Activated naive CD8-positive, alpha-beta T cell (primary cell): Measurements from ENCODE around the gene OSBPL3.

Source experiments
- H3K27ac Mint-ChIP-seq: one replicate; pipeline ENCODE4 v1.8.0; 2021; ENCODE audit warnings: mixed read lengths
- H3K27me3 Mint-ChIP-seq: one replicate; pipeline ENCODE4 v1.8.0; 2021; ENCODE audit warnings: mixed read lengths
- H3K36me3 Mint-ChIP-seq: one replicate; pipeline ENCODE4 v1.8.0; 2021; ENCODE audit warnings: mixed read lengths
- H3K4me1 Mint-ChIP-seq: one replicate; pipeline ENCODE4 v1.8.0; 2021; ENCODE audit warnings: low read depth, mixed read lengths
- H3K4me3 Mint-ChIP-seq: one replicate; pipeline ENCODE4 v1.8.0; 2021; ENCODE audit warnings: mild to moderate bottlenecking, mixed read lengths
- H3K9me3 Mint-ChIP-seq: one replicate; pipeline ENCODE4 v1.8.0; 2021; ENCODE audit warnings: low read depth, mixed read lengths

OSBPL3 gene

DNA sequence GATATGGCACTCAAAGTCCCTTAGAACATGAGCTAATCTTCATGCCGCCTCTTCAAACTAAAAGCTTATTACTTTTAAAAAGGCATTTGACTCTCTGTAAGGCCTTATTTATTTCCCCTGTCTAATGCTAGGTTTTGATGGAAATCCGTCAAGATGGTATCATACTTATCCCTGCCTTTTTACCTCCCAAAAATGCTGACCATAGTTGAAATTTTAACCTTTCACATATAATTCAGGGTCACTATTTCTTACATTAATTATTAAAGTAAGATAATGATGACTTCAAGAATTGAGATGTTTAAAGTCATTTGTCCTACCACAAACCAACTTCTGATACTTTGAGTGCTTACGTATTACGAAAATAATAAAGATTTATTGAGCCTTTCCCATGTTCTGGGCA lies 12.3 kb upstream of the OSBPL3 start:
- H3K4me3 Mint-ChIP-seq = no peak overlapping the region
- no peaks in the 10 kb centered on the region for H3K4me1 Mint-ChIP-seq
- H3K27ac Mint-ChIP-seq = no peak overlapping the region
- peaks cover 3% of the 10 kb centered on the region for H3K27me3 Mint-ChIP-seq
- H3K9me3 Mint-ChIP-seq = no peaks in the 10 kb centered on the region
- no peaks in the 10 kb centered on the region for H3K36me3 Mint-ChIP-seq

DNA sequence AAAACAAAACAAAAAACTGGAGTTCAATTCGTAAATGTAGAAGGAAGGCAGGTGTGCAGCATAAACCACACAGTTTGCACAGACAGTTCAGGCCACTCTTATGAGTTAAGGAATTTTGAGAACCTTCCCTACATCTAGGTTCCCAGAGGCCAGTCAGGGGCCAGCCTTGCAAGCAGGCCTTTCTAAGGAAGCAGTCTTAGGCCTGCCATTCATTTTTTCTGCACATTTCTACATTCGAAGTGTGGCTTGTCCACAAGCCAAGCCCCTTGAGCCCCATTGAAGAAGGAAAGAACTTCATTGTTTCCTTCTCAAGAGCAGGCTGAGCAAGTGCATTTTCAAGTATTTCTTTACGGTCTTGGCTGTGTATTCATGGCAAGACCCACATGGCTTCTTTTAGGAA lies 11.4 kb upstream of the OSBPL3 start:
- Mint-ChIP-seq H3K4me1 (no peaks in the 10 kb centered on the region), H3K27ac (no peak overlapping the region), H3K27me3 (no peaks in the 10 kb centered on the region), H3K4me3 (no peak overlapping the region), H3K36me3 (no peaks in the 10 kb centered on the region), H3K9me3 (no peaks in the 10 kb centered on the region)

DNA sequence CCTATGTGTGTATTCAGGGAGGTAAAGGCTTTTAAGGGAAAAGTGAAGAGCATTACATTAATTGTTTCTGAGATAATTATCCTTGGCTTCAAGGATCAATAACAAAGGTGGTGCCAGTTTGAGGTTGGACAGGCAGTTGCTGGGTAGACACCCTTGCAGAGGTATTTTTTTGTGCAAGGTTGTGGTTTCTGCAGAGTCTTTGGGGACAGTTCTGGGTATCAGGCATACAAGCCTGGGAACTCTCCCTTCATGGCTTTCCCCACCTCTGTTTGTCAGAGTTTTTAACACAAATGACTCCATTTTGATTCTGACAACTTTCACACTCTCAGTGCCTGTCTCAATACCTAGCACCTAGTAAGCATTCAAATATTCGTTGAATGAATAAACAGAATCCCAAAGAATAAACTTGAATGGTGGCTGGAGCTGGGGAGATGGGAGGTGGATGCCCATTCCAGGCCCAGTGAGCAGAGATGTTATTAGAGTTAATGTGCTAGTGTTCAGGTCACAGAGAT lies 7.4 kb upstream of the OSBPL3 start:
- H3K4me3 Mint-ChIP-seq = no peak overlapping the region
- H3K9me3 Mint-ChIP-seq = no peaks in the 10 kb centered on the region
- no peaks in the 10 kb centered on the region for H3K36me3 Mint-ChIP-seq
- H3K27ac Mint-ChIP-seq = no peak overlapping the region
- H3K27me3 Mint-ChIP-seq = no peaks in the 10 kb centered on the region
- no peaks in the 10 kb centered on the region for H3K4me1 Mint-ChIP-seq

DNA sequence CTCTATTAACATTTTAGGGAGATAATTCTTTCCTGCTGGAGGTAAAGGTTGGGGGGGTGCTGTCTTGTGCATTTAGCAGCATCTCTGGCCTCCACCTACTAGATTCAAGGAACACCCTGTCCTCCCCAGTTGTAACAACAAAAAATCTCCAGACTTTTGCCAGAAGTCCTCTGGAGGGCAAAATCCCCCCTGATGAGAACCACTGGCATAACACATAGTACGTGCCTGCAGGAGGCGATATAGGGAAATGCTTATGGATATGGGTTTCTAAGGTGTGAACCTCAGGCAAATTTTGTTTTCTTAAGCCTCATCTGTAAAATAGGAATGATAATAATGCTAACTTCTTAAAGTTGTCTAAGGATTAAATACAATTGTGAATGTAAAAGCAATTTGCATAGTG lies 2.9 kb upstream of the OSBPL3 start:
- no peaks in the 10 kb centered on the region for H3K9me3 Mint-ChIP-seq
- H3K36me3 Mint-ChIP-seq = no peaks in the 10 kb centered on the region
- no peaks in the 10 kb centered on the region for H3K27me3 Mint-ChIP-seq
- H3K27ac Mint-ChIP-seq = no peak overlapping the region
- H3K4me1 Mint-ChIP-seq = peaks cover 32% of the 10 kb centered on the region
- H3K4me3 Mint-ChIP-seq = no peak overlapping the region

DNA sequence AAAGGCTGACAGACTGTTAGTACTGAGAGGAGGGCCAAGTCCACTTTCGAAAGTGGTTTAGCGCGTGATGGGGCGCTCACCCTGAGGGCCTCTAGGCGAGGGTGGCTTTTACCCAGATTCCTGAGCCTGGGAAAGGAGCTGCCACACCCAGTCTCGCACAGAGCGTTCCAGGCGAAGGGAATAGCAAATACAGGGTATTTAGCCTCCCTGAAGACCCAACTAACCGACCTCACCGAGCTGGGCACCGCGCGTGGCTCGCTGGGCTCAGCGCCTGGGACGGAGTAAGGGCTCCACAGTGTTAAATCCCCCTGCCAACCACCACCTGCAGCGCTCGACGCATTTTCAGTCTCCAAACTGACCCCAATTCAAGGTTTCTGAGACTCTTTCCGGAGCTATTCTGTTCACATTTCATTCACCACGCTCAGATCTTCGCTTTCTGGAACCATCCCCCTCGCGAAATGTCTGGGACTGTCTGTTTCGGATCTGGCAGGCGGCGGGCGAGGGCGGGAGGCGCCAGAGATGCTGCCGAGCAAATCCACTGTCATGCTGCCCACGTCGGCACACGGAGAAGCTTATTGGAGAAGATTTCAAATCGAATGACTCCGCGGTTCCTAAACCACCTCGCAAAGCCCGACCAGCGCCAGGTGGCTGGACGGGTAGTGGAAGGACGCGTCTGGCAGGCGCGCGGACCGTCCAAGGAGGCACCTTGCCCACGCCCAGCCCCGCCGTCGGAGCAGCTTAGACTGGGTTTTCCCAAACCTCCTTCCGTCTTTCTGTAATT lies 1.4 kb upstream of the OSBPL3 start:
- H3K36me3 Mint-ChIP-seq = no peaks in the 10 kb centered on the region
- H3K27me3 Mint-ChIP-seq = no peaks in the 10 kb centered on the region
- peaks cover 45% of the 10 kb centered on the region for H3K4me1 Mint-ChIP-seq
- H3K9me3 Mint-ChIP-seq = no peaks in the 10 kb centered on the region
- peak overlapping the region; percentile 93 for H3K4me3 Mint-ChIP-seq
- peak overlapping the region; percentile 52 for H3K27ac Mint-ChIP-seq

DNA sequence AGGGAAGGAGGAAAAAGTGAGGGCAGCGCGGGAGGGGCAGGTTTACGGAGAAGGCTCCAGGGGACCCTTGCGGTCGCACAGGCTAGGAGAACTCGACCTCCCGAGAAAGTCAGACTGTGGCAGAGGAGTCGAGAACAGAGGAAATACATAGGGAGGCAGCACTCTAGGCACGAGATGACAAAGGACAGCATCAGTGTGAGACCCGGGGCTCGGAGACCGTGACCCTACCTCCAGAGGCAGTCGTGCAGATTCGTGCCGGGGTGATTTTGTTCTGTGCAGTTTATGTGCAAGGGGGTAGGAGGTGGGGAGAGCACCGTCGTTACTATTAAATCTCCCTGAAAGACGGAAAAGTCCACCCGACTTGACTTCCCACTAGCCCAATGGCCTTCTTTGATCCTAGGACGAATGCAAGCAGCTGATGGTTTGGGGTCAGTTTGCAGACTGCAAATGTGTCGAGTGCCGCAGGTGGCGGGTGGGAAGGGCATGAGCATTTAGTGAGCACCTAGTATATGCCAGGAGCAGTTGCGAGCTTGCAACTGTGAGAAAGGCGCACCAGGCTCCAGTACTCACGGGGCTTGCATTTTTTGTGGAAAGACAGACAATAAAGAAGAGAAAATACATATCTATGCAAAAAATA lies 674 bp upstream of the OSBPL3 start:
- Mint-ChIP-seq H3K4me1 (peaks cover 53% of the 10 kb centered on the region), H3K27ac (peak overlapping the region; percentile 79), H3K4me3 (peak overlapping the region; percentile 93), H3K9me3 (no peaks in the 10 kb centered on the region), H3K27me3 (no peaks in the 10 kb centered on the region), H3K36me3 (no peaks in the 10 kb centered on the region)

DNA sequence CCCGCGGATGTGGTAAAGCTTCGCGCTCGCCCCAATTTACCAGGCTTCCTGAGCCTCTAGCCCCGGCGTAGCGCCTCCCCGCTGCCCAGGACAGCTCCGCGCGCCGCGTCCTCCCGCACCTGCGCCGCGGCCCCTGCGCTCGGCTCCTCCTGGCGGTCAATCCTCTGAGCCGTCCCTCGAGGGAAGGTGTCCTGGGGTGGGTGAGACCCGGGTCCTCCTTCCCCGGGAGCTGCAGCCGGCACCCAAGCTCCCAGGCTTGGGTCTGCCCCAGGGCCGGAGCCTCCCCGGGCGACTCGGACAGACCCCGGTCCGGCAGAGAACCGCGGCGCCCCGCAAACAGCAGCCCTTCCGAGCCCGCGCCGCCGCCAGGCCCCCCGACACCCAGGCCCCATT lies 512 bp downstream of the OSBPL3 start:
- Mint-ChIP-seq H3K36me3 (peaks cover 3% of the 10 kb centered on the region), H3K9me3 (no peaks in the 10 kb centered on the region), H3K4me3 (peak overlapping the region; percentile 93), H3K27me3 (no peaks in the 10 kb centered on the region), H3K4me1 (peaks cover 61% of the 10 kb centered on the region), H3K27ac (peak overlapping the region; percentile 70)

DNA sequence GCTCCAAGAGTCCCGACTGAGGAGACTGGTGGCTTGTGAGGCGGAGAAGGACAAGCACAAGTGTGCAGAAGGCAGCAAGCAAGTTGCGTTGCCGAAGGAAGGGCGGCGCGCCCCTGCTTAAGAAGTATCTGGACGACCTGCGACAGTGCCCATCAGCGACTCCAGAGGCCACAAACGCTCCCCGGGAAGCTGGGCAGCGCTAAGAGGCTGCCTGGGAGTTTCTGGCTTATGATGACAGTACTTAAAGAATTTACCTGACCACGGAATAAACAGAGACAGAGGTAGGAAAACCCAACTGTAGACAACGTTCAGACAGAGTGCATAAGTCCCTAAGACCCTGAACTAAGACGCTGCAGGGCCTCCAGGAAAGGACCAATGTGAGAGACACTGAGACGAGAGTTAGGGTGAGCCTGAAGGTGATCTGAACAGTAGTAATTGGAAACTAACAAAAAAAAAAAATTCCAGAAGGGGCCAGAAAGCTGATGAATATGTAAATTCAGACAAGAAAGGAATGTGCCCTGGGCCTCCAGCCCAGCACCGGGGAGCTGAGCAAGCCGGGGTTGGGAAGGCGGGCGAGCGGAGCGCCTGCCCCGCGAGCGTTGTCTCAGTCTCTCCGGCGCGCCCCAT lies 1.0 kb downstream of the OSBPL3 start:
- peaks cover 61% of the 10 kb centered on the region for H3K4me1 Mint-ChIP-seq
- H3K27me3 Mint-ChIP-seq = no peaks in the 10 kb centered on the region
- peak overlapping the region; percentile 93 for H3K4me3 Mint-ChIP-seq
- peaks cover 5% of the 10 kb centered on the region for H3K36me3 Mint-ChIP-seq
- H3K27ac Mint-ChIP-seq = peak overlapping the region; percentile 70
- no peaks in the 10 kb centered on the region for H3K9me3 Mint-ChIP-seq

DNA sequence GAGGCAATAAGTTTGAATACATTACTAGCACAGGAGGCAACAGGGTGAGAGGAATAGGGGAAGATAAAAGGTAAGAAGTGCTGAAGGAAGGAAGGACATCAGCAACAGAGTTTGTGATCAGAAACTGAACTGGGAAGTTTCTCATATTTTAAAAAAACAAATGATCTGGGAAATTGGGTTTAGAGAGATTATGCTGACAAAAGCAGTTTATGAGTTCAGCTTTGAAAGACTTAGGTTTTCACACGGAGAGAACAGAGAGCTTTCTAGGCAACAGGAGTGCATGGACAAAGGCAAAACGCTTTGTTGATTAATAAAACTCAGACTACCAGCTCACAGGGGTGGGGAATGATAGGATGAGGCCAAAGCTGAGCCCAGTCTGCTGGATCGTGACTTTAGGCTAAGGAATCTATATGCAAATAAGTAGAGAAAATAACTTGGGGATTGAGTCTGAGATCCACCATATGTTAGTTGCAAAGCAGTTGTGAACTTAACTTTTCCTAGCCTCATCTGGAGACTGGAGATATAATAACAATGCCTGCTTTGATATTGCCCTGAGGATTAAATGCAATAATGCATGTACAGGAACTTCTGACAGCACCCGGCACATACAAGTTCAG lies 4.2 kb downstream of the OSBPL3 start:
- H3K27ac Mint-ChIP-seq = no peak overlapping the region
- peaks cover 5% of the 10 kb centered on the region for H3K36me3 Mint-ChIP-seq
- H3K4me3 Mint-ChIP-seq = no peak overlapping the region
- H3K9me3 Mint-ChIP-seq = no peaks in the 10 kb centered on the region
- peaks cover 69% of the 10 kb centered on the region for H3K4me1 Mint-ChIP-seq
- H3K27me3 Mint-ChIP-seq = no peaks in the 10 kb centered on the region

DNA sequence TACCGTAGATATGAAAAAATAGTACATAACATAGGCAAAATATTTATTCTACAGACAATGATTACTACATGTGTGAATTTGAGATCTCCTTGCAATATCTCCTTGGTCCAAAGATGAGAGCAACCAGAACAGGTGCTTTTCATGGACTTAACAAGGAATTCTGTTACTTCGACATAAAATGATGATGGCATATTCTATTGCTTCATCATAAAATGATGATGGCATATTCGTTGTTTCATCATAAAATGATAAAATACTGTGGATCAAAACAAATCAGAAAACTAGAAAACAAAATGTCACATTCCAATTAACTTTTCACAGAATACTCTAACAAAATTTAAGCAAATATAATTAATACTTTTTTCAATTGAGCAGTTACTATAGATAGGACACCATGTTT lies 4.8 kb downstream of the OSBPL3 start:
- no peak overlapping the region for H3K4me3 Mint-ChIP-seq
- H3K27me3 Mint-ChIP-seq = no peaks in the 10 kb centered on the region
- H3K4me1 Mint-ChIP-seq = peaks cover 67% of the 10 kb centered on the region
- H3K36me3 Mint-ChIP-seq = peaks cover 5% of the 10 kb centered on the region
- H3K27ac Mint-ChIP-seq = no peak overlapping the region
- no peaks in the 10 kb centered on the region for H3K9me3 Mint-ChIP-seq

DNA sequence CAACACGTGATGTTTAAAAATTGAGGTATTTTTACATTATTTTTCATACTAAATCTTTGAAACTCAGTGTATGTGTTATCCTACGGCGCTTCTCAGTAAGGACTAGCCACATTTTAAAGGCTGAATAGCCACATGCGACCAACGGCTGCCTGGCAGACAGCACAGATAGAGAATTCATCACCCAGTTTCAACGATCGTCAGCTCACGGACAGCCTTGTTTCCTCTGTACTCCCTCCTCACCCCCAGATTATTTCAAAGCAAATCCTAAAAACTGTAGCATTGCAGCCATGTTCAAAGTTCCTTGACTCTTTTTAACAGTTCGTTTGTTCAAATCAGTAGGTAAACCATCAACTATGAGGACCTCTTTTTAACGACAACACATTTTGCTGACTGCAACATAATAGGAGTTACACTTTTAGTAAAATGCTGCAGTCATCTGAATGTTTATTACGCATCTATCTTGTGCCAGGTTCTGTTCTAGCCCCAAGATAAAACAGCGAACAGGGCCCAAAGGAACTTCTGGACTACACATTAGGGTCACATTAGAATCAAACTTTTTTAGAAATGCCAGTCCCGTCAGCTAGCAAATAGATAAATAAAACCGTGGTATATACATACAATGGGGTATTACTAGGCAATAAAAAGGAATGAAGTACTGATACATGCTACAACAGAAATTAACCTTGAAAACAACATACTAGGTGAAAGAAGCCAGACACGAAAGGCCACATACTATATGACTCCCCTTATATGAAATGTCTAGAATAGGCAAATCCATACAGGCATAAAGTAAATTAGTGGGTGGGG lies 5.7 kb downstream of the OSBPL3 start:
- Mint-ChIP-seq H3K27ac (no peak overlapping the region), H3K4me1 (peaks cover 73% of the 10 kb centered on the region), H3K36me3 (peaks cover 5% of the 10 kb centered on the region), H3K27me3 (no peaks in the 10 kb centered on the region), H3K4me3 (no peak overlapping the region), H3K9me3 (no peaks in the 10 kb centered on the region)

DNA sequence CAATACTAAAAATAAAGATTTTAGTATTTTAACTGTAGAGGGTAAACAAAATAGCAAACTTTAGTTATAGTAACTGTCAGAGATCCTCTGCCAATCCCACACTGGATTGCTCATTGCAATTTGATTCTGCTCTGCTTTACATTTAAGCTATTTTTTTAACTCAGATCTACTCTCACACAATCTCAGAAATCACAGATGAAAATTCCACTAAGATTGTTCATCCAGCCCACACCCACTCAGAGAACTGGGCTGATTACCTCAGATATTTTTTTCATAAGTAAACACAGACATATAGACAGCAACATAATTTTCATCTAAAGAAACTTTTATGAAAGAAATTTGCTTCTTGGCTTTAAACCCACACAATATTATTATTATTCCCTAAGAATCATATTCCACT lies 7.0 kb downstream of the OSBPL3 start:
- Mint-ChIP-seq H3K4me3 (no peak overlapping the region), H3K27me3 (no peaks in the 10 kb centered on the region), H3K9me3 (no peaks in the 10 kb centered on the region), H3K27ac (no peak overlapping the region), H3K4me1 (peaks cover 67% of the 10 kb centered on the region), H3K36me3 (peaks cover 5% of the 10 kb centered on the region)

DNA sequence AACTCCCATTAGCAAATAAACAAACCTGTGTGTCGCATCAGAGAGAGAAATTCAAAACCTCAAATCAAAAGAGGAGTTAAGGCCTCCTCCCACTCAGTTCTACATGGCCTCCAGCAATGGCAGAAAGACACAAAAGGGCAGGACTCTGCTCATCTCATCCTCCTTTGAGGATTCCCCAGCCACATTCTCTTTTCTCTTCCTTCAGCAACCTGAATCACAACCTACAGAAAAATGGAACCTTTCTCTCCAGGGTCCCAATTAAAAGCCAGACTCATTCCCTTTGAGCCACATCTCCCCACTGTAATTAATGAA lies 7.9 kb downstream of the OSBPL3 start:
- H3K4me3 Mint-ChIP-seq = no peak overlapping the region
- peaks cover 5% of the 10 kb centered on the region for H3K36me3 Mint-ChIP-seq
- H3K27me3 Mint-ChIP-seq = no peaks in the 10 kb centered on the region
- H3K4me1 Mint-ChIP-seq = peaks cover 69% of the 10 kb centered on the region
- H3K9me3 Mint-ChIP-seq = no peaks in the 10 kb centered on the region
- no peak overlapping the region for H3K27ac Mint-ChIP-seq

DNA sequence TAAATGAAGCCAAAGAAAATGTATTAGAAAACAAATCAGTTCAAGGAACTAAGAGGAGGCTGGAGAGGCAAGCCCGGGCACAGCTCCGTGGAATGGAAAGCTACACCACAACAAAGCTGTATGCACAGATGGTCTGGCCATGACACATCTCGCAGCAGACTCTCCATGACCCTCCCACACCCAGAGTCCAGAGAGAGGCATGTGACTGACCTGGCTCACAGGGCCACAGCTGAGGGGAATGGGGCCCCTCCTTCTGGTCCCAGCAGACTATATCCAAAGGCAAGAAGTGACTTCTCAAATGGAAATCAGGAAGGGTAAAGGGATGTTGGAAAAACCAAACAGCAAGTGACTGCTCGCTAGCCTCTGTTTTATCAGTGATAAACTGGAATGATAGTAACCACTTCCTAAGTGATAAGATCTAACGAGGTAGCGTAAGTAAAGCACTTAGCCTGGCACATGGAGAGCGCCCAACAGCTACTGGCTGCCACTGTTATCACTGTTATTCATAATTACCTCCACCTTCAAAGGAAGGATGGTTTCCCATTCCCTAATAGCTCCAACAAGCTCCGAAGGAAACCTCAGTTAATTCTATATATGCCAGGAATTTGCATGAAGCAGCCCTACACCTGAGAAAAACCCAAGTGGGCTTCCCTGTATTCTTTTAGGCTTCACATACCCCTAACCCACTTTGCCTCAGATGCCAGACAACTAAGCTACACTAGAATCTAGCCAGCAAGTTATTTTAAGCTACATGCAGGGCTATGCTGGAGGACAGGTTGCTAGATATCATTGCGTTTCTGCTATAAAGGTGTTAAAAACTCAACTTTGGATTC lies 8.4 kb downstream of the OSBPL3 start:
- Mint-ChIP-seq H3K4me3 (no peak overlapping the region), H3K27ac (no peak overlapping the region), H3K36me3 (peaks cover 5% of the 10 kb centered on the region), H3K4me1 (peaks cover 69% of the 10 kb centered on the region), H3K9me3 (no peaks in the 10 kb centered on the region), H3K27me3 (no peaks in the 10 kb centered on the region)
